Nephron progenitor cell (in vitro differentiated cells): ENCODE results near the gene KRTAP10-10.
"Not testable (repeated sequence)": the region's sequence is repeated elsewhere in the genome, so short reads cannot be mapped to it uniquely, and the experiment has no call there.

ENCODE experiments used
- DNase-seq: peaks from one replicate; pipeline ENCODE4 v3.0.0; 2021
- H3K27ac Mint-ChIP-seq: 2 replicates; pipeline ENCODE4 v1.8.0; 2021; ENCODE audit warnings: mild to moderate bottlenecking, moderate library complexity, mixed read lengths
- H3K27me3 Mint-ChIP-seq: 2 replicates; pipeline ENCODE4 v1.8.0; 2021; ENCODE audit warnings: mild to moderate bottlenecking, low read depth, mixed read lengths; ENCODE audit not compliant: poor library complexity
- H3K36me3 Mint-ChIP-seq: 2 replicates; pipeline ENCODE4 v1.8.0; 2021; ENCODE audit warnings: low read depth, mixed read lengths
- H3K4me1 Mint-ChIP-seq: 2 replicates; pipeline ENCODE4 v1.8.0; 2021; ENCODE audit warnings: mixed read lengths
- H3K4me3 Mint-ChIP-seq: 2 replicates; pipeline ENCODE4 v1.8.0; 2021; ENCODE audit warnings: mild to moderate bottlenecking, moderate library complexity, mixed read lengths
- H3K9me3 Mint-ChIP-seq: 2 replicates; pipeline ENCODE4 v1.8.0; 2021; ENCODE audit warnings: mild to moderate bottlenecking, moderate library complexity, mixed read lengths
- CTCF ChIP-seq: fragments of 200-600 bp; sonication (generic); IDR thresholded peaks from 2 replicates; pipeline ENCODE4 v1.5.0; 2021; ENCODE audit warnings: antibody characterized with exemption

KRTAP10-10 gene

GRCh38 chr21:44596068-44596725 lies 41.0 kb upstream of the KRTAP10-10 start:
- H3K27me3 Mint-ChIP-seq, result peaks cover 5% of the 10 kb centered on the region
- TF ChIP-seq CTCF, result no peak
- no peak for DNase-seq
- peaks cover 54% of the 10 kb centered on the region for H3K4me1 Mint-ChIP-seq
- no peak overlapping the region for H3K4me3 Mint-ChIP-seq
- peaks cover 12% of the 10 kb centered on the region for H3K36me3 Mint-ChIP-seq
- peaks cover 26% of the 10 kb centered on the region for H3K9me3 Mint-ChIP-seq
- no peak overlapping the region for H3K27ac Mint-ChIP-seq

GRCh38 chr21:44598061-44598460 lies 39.1 kb upstream of the KRTAP10-10 start:
- no peak overlapping the region for H3K4me3 Mint-ChIP-seq
- H3K9me3 Mint-ChIP-seq, result peaks cover 26% of the 10 kb centered on the region
- peaks cover 12% of the 10 kb centered on the region for H3K36me3 Mint-ChIP-seq
- DNase-seq, result no peak
- H3K27ac Mint-ChIP-seq, result peak overlapping the region; percentile 10
- TF ChIP-seq CTCF, result no peak
- H3K4me1 Mint-ChIP-seq, result peaks cover 53% of the 10 kb centered on the region
- H3K27me3 Mint-ChIP-seq, result peaks cover 9% of the 10 kb centered on the region

GRCh38 chr21:44599264-44600029 lies 37.7 kb upstream of the KRTAP10-10 start:
- Mint-ChIP-seq H3K9me3 (peaks cover 31% of the 10 kb centered on the region), H3K4me1 (peaks cover 39% of the 10 kb centered on the region), H3K27ac (no peak overlapping the region), H3K4me3 (no peak overlapping the region), H3K36me3 (peaks cover 12% of the 10 kb centered on the region), H3K27me3 (peaks cover 9% of the 10 kb centered on the region)
- TF ChIP-seq CTCF, result no peak
- DNase-seq, result no peak

- H3K27me3 Mint-ChIP-seq, result not testable (repeated sequence)
These were observed 36.8 kb upstream of the KRTAP10-10 start, which contains the start of gene KRTAP10-7 for GRCh38 chr21:44600118-44600978. Gene KRTAP10-7 (plus strand): TSS chr21:44600597. CDS start chr21:44600622, 25 bp downstream.

GRCh38 chr21:44601091-44601490 lies 36.1 kb upstream of the KRTAP10-10 start:
- not testable (repeated sequence) for H3K4me3 Mint-ChIP-seq, H3K27ac Mint-ChIP-seq, DNase-seq
- Mint-ChIP-seq H3K4me1 (peaks cover 30% of the 10 kb centered on the region), H3K36me3 (peaks cover 12% of the 10 kb centered on the region), H3K9me3 (peaks cover 38% of the 10 kb centered on the region), H3K27me3 (peaks cover 12% of the 10 kb centered on the region)

More at GRCh38 chr21:44600118-44600978, 36.8 kb upstream of the KRTAP10-10 start, which contains the start of gene KRTAP10-7:
- peaks cover 12% of the 10 kb centered on the region for H3K36me3 Mint-ChIP-seq
- peaks cover 31% of the 10 kb centered on the region for H3K4me1 Mint-ChIP-seq
- H3K4me3 Mint-ChIP-seq, DNase-seq: not testable (repeated sequence)
- peak within 1 kb of the TSS; percentile 48 for H3K27ac Mint-ChIP-seq
- H3K9me3 Mint-ChIP-seq, result peaks cover 38% of the 10 kb centered on the region

- no peak overlapping the region for H3K27ac Mint-ChIP-seq
These were observed 35.3 kb upstream of the KRTAP10-10 start for GRCh38 chr21:44601596-44602462.

More at GRCh38 chr21:44601596-44602462, 35.3 kb upstream of the KRTAP10-10 start:
- Mint-ChIP-seq H3K4me3 (no peak overlapping the region), H3K36me3 (peaks cover 12% of the 10 kb centered on the region), H3K27me3 (peaks cover 12% of the 10 kb centered on the region), H3K4me1 (peaks cover 30% of the 10 kb centered on the region), H3K9me3 (peaks cover 38% of the 10 kb centered on the region)
- no peak for TF ChIP-seq CTCF
- DNase-seq, result no peak
